ENCODE measurements around the gene AFF3. TPM values are rescaled to one million over a fixed set of nuclear protein-coding genes. Genes with fewer than 3 reads are reported as not detected.

The AFF3 gene
- total RNA-seq, 1 experiment from 2014 or later = 0.22 TPM

DNA sequence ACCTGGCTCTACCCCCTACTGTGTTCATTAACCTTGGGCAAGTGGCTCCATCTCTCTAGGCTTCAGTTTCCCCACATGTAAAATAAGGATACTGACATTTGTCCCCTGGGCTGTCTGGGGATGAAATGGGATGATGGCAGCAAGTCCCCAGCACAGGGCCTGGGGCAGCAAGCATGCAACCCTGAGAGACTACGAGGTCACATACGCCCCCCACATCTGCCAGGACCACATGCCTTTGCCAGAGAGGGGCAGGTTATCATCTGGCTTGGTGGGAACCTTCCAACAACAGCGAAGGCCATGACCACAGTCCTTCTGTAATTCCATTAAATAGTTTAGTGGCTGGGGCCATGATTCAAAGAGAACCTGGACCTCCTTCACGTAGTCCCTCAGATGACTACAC, 506.7 kb downstream of the AFF3 start:
- WGBS (ENCODE audit: extremely low coverage, insufficient read length, low lambda C conversion rate) = no CpG with 5 or more reads among the region's 4 CpGs
- no peak overlapping the region for H4K91ac ChIP-seq (ENCODE audit: insufficient read length, low read depth, low read length)
- H3K4me1 Mint-ChIP-seq = peaks cover 0 to 10% of the 10 kb centered on the region in 2 experiments; a peak in 1 of 4 replicates

More for the DNA sequence above, 506.7 kb downstream of the AFF3 start:
- Histone ChIP-seq H3K18ac (ENCODE audit: insufficient read length, low read depth, low read length) (no peak overlapping the region), H3K79me2 (ENCODE audit: insufficient read depth, low read length) (no peaks in the 10 kb centered on the region), H3K9me3 (ENCODE audit: control insufficient read depth, low read depth, low read length) (no peaks in the 10 kb centered on the region), H3K9ac (ENCODE audit: extremely low read depth, insufficient read length, low read length) (no peak overlapping the region), H3K4ac (ENCODE audit: low read depth, low read length) (no peak overlapping the region), H2AK5ac (ENCODE audit: insufficient read length, low read length) (no peak overlapping the region), H3K23me2 (ENCODE audit: insufficient read length, low read depth, low read length, poor library complexity, severe bottlenecking) (no peaks in the 10 kb centered on the region), H3K4me2 (ENCODE audit: insufficient read depth, insufficient read length, low read length) (no peak overlapping the region), H2BK12ac (ENCODE audit: insufficient read length, low read depth, low read length) (no peak overlapping the region), H2BK120ac (ENCODE audit: low read depth, low read length, poor library complexity, severe bottlenecking) (no peak overlapping the region), H4K20me1 (ENCODE audit: control insufficient read depth, insufficient read depth, insufficient read length) (no peaks in the 10 kb centered on the region), H4K5ac (ENCODE audit: insufficient read length, low read depth, low read length) (no peak overlapping the region), H2BK15ac (ENCODE audit: low read depth, low read length) (no peak overlapping the region), H3K27ac (ENCODE audit: insufficient read length, low read depth, low read length) (no peak overlapping the region), H3T11ph (ENCODE audit: low read length) (no peak overlapping the region), H3K23ac (ENCODE audit: insufficient read length, low read depth, low read length) (no peak overlapping the region), H3K79me1 (ENCODE audit: insufficient read depth, low read depth, low read length, poor library complexity, severe bottlenecking) (no peaks in the 10 kb centered on the region), H2BK20ac (ENCODE audit: low read depth, low read length, poor library complexity, severe bottlenecking) (no peak overlapping the region), H3K14ac (ENCODE audit: insufficient read depth, low read length) (no peak overlapping the region), H4K8ac (replicated peaks; ENCODE audit: insufficient read length, low read depth, low read length) (no peak overlapping the region), H2BK5ac (ENCODE audit: insufficient read length, low read length) (no peak overlapping the region), H3K56ac (ENCODE audit: insufficient read length, low read depth, low read length) (no peak overlapping the region), H2AFZ (ENCODE audit: low read length) (no peak overlapping the region), H3K27me3 (ENCODE audit: insufficient read depth, low read length) (no peaks in the 10 kb centered on the region), H3K4me1 (ENCODE audit: insufficient read depth, low read length) (no peaks in the 10 kb centered on the region)
- H3K27me3 Mint-ChIP-seq (ENCODE audit: low read depth) = no peaks in the 10 kb centered on the region
- H3K4me3 Mint-ChIP-seq = no peak overlapping the region
- H3K36me3 Mint-ChIP-seq (ENCODE audit: insufficient read depth in 1 of 3, low read depth in 3 of 3) = no peaks in the 10 kb centered on the region
- no peak for DNase-seq
- peaks cover 0 to 3% of the 10 kb centered on the region in 2 experiments; a peak in 2 of 5 replicates for H3K9me3 Mint-ChIP-seq
- H3K27ac Mint-ChIP-seq = no peak overlapping the region
- TF ChIP-seq, protein P1, sequence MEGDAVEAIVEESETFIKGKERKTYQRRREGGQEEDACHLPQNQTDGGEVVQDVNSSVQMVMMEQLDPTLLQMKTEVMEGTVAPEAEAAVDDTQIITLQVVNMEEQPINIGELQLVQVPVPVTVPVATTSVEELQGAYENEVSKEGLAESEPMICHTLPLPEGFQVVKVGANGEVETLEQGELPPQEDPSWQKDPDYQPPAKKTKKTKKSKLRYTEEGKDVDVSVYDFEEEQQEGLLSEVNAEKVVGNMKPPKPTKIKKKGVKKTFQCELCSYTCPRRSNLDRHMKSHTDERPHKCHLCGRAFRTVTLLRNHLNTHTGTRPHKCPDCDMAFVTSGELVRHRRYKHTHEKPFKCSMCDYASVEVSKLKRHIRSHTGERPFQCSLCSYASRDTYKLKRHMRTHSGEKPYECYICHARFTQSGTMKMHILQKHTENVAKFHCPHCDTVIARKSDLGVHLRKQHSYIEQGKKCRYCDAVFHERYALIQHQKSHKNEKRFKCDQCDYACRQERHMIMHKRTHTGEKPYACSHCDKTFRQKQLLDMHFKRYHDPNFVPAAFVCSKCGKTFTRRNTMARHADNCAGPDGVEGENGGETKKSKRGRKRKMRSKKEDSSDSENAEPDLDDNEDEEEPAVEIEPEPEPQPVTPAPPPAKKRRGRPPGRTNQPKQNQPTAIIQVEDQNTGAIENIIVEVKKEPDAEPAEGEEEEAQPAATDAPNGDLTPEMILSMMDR (conservative IDR thresholded peaks at IDR 0.05) = no peak
